Activated CD8-positive, alpha-beta memory T cell treated with anti-CD3 and anti-CD28 coated beads, Interleukin-2, amount 50 U/mL, for 48 hours (primary cell): ENCODE measurements around the gene PACRG.
"Not testable (repeated sequence)": the region's sequence is repeated elsewhere in the genome, so short reads cannot be mapped to it uniquely, and the experiment has no call there.

Experiments
- DNase-seq: peaks from one replicate; pipeline ENCODE4 v3.0.0-alpha.2; 2020

The PACRG gene

GRCh38 chr6:162952423-162952822 is 224.6 kb downstream of the PACRG start:
- no peak for DNase-seq

DNA sequence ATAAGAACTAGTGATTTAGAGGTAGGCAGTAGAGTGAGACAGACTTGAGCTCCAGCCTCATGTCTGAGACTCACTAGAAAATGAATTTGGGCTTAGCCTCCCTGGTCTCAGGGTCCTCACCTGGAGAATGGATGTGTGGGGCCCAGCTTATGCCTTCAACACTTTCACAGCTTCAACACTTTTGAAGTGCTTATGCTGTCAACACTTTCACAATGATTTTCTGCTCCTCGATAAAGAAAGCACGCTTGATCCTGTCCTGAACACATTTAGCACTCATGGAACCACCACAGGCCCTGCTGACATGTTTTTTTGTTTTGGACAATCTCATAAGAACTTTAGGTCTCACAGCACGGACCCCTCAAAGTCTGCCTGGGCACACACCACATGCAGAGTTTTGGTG is 229.3 kb downstream of the PACRG start:
- no peak for DNase-seq

DNA sequence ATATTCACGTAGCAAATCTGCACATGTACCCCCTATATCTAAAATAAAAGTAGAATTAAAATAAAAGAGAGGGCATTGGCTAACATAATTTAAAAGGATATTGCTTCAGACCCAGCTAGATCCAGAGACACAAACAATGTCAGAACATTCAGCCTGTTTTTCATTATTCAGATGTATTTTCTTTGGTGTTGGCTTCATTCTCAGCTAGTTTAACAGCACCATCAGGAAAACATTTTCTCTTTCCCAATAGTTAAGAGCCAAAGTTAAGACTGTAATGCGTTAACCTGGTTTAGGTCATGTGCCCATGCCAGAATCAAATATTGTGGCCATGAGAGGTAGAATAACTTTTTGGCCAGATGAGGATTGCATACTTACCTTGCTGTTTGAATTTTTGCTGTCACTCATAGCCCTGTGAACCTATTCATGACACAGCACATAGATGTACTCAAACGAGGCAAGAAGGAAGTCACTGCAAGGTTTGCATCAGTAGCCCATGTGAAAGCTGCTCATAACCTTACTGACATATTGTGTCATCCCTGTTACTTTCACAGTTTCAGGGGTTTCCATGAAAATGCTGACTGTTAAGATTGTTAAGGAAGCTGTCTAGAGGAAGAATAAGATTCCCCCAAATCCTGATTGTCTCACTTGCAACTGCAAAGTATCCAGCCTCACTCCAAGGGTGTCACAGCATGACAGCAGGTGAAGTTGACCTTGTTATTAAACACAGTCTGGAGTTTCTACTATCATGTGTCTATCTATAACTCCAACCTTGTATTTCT is 233.1 kb downstream of the PACRG start:
- no peak for DNase-seq

GRCh38 chr6:162962093-162962492 is 234.3 kb downstream of the PACRG start:
- no peak for DNase-seq

DNA sequence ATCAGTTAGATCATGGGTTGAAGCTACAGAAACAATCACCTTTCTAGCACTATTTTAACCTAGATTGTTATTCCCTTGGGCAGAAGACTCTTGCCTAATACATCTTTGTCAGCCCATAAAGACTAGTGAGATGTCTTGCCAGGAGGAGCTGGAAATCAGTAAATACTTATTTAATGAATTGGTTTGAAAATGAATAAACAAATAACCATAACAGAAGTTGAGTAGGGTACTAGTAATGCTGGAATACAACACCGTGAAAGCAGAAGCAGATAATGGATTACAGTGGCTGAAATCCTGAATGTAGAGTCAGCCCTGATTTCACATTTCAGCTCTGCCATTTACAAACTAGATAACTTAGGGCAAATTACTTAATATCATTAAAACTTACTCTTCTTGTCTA is 236.1 kb downstream of the PACRG start:
- DNase-seq = no peak

DNA sequence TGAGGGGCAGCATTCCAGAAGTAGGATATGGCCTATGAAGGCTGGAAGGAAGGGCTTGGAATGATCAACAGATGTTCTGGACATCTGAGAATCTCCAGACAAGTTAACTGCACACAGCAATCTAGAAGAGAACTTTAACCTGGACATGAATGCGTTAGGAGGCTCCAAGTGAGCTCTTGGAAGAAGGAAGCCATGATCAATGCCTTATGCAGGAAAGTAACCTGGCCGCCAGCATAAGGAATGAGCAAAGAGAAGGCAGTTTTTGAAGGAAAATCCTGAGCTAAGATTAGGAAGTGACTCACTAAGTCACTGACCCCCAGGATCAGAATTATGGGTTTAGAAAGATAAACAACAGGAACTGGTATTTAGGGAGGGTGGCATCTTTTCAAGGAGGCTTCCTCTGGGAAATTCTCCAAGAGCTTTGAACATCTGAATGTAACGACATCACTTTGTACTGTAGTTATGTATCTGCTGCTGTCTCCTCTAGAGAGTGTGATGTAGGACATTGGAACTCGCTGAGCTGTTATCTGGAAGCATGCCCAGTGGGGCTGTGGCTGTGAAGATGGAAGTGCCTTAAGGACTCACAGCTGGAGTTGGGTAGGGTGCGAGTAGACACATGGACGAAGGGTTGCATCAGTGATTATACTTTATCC is 236.8 kb downstream of the PACRG start:
- DNase-seq = no peak

- no peak for DNase-seq
These were observed 237.6 kb downstream of the PACRG start for GRCh38 chr6:162965366-162965765.

- no peak for DNase-seq
These were observed 242.5 kb downstream of the PACRG start for GRCh38 chr6:162970246-162970645.

GRCh38 chr6:162971356-162971755 is 243.6 kb downstream of the PACRG start:
- no peak for DNase-seq

- no peak for DNase-seq
These were observed 245.5 kb downstream of the PACRG start for GRCh38 chr6:162973151-162973872.

- DNase-seq = no peak
These were observed 246.2 kb downstream of the PACRG start for GRCh38 chr6:162973980-162974379.

GRCh38 chr6:162974685-162975084 is 246.9 kb downstream of the PACRG start:
- no peak for DNase-seq

GRCh38 chr6:162976141-162976540 is 248.4 kb downstream of the PACRG start:
- DNase-seq = no peak

DNA sequence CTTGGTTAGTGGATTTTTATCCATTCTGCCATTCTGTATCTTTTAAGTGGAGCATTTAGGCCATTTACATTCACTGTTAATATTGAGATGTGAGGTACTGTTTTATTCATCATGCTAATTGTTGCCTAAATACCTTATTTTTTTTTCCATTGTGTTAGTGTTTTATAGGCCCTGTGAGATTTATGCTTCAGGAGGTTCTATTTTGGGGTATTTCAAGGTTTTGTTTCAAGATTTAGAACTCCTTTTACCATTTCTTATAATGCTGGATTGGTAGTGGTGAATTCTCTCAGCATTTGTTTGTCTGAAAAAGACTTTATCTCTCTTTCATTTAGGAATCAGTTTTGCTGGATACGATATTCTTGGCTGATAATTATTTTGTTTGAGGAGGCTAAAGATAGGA is 255.5 kb downstream of the PACRG start:
- not testable (repeated sequence) for DNase-seq

DNA sequence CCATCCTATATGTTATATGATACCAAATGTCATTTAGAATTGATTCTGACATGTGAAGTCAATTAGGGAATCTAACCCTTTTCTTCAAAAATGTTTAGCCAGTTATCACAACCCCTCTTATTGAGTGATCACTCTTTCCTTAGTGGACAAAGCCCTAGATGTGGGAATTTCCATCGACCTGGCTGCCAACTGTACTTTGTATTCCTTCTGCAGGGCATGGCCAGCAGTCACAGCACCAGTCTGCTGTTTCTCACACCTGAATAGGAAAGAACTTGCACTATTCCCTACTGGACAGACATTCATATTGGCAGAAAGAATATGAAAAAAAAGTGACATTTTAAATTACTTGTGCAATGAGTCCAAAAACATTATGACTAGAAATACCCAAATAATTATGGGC is 271.0 kb downstream of the PACRG start:
- no peak for DNase-seq

DNA sequence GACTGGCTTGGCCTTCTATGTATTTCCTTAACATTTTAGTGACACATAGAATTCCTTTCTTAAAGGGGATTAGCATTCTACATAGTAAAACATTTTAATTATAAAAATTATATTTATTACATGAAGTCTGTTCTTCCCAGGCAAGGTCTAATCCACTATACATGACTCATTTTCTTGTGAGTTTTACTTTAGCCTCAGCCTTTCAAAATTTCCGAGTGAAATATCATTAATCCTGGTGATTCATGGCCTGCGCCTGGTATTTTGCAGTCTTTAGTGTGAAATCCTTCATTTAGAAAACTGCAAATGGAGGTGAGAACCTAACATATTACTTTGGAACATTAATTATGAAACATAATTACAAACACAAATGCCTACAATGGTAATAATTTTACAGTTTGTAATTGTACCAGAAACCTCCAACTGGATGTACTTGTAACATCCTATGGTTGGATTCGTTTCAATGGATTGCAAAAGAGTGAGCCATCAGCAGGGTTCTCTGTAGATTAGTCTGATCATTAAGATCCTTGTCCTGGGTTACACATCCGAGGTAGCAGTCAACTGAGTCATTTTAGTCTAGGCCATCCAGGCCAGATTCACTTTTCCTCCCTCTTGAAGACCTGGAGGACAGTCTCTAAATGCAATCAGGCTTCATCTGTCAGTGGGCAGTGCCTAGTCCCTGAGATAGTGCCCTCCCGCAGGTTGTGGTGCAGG is 272.0 kb downstream of the PACRG start:
- DNase-seq = no peak

GRCh38 chr6:163001330-163001729 is 273.6 kb downstream of the PACRG start:
- no peak for DNase-seq

DNA sequence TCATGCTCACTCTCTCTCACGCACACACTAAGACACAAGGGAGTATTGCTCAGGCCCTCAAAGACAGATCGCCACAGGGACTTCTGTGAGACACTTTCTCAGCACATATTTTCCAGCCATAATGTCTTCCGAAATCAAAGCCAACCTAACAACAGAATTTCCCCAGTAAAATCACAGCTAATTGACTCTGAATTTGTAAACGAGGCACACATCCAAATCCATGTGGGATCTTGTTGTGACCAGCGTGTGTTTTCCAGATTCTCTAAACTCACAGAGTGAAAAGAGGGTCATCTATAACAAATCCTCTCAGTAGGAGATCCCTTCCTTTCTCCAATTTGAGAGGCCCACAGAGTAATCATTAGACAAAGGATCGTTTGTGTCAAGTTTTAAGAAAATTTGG is 280.4 kb downstream of the PACRG start:
- no peak for DNase-seq

DNA sequence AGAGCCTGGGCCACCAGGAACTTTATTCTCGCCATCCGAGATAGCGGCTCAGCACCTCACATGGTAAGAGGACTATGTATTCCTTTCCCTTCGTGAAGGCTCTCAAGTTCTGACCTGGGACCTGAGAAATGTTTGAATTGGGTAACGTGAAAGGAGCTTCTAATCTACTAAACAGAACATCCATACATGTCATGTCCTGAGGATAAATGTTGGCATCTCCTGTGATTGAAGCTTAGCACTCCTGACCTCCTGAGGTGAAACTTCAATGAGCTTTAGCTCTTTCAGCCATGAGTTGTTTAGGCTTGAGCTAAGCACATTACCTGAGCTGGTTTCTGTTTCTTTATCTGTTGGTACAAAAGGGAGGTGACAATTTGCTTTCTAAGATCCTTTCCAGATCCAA is 280.9 kb downstream of the PACRG start:
- DNase-seq = no peak

- no peak for DNase-seq
These were observed 282.4 kb downstream of the PACRG start for GRCh38 chr6:163010145-163010544.

DNA sequence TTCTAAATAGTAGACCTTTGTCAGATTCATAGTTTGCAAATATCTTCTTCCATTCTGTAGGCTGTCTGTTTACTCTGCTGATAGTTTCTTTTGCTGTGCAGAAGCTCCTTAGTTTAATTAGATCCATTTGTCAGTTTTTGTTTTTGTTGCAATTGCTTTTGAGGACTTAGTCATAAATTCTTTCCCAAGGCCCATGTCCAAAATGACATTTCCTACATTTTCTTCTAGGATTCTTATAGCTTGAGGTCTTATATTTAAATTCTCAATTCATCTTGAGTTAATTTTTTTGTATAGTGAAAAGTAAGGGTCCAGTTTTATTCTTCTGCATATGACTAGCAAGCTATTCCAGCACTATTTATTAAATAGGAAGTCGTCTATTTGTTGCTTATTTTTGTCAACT is 287.0 kb downstream of the PACRG start:
- DNase-seq = no peak

DNA sequence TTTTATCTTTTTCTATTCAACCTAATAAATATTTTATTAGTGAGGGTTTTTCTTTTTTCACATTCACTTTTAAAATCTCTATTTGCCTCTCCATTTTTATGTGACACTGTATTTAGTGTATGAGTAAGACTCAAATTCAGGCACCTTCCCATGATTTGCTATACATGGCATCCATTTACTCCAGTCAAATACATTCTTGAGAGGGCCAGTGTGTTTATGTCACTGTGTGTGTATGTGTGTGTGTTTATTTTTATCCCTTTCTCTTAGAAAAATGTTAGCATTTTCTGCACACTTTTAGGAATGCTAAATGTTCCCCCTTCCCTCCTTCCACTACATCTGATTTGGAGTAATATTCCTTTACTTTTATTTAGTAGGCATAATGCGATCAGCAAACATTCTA is 290.0 kb downstream of the PACRG start:
- DNase-seq = no peak

DNA sequence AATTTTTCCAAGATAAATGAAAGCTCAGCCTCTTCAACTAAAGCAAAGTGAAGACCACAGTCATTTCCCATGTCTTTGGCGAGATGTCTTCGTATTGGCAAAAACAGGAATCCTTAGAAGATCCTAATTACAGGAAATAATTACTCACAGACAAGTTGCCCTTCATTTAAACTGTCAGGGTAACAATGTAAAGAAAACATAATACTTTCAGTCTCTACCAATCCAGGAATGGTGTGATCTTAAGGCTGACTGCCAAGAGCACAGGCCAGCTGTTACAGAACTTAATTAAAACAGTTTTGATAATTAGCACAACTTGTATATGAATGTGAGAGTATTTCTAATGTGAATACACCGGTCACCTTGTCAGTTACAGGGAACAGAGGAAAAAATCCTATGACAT is 292.2 kb downstream of the PACRG start:
- no peak for DNase-seq
